ENCODE results near the gene HELZ. TPM values are rescaled to one million over a fixed set of nuclear protein-coding genes. Genes with fewer than 3 reads are reported as not detected.

The HELZ gene
- total RNA-seq, 1 donor from 2014 or later = 47.4 TPM

GRCh38 chr17:67071595-67071994, 173.4 kb downstream of the HELZ start:
- no peak for DNase-seq
- Mint-ChIP-seq H3K4me3 (ENCODE audit: unreplicated experiment) (no peak overlapping the region), H3K27ac (ENCODE audit: unreplicated experiment) (no peak overlapping the region), H3K27me3 (ENCODE audit: unreplicated experiment) (no peaks in the 10 kb centered on the region), H3K36me3 (ENCODE audit: unreplicated experiment) (no peaks in the 10 kb centered on the region), H3K9me3 (ENCODE audit: unreplicated experiment) (peaks cover 3% of the 10 kb centered on the region), H3K4me1 (ENCODE audit: low read depth, unreplicated experiment) (peaks cover 23% of the 10 kb centered on the region)
- TF ChIP-seq CTCF (IDR thresholded peaks at IDR 0.05; ENCODE audit: partially characterized antibody, unreplicated experiment) = no peak

GRCh38 chr17:67069603-67070136, 175.3 kb downstream of the HELZ start:
- H3K27ac Mint-ChIP-seq (ENCODE audit: unreplicated experiment) = no peak overlapping the region
- no peak overlapping the region for H3K4me3 Mint-ChIP-seq (ENCODE audit: unreplicated experiment)
- DNase-seq = no peak
- H3K27me3 Mint-ChIP-seq (ENCODE audit: unreplicated experiment) = no peaks in the 10 kb centered on the region
- H3K9me3 Mint-ChIP-seq (ENCODE audit: unreplicated experiment) = peaks cover 3% of the 10 kb centered on the region
- H3K4me1 Mint-ChIP-seq (ENCODE audit: low read depth, unreplicated experiment) = peaks cover 23% of the 10 kb centered on the region
- H3K36me3 Mint-ChIP-seq (ENCODE audit: unreplicated experiment) = no peaks in the 10 kb centered on the region
- TF ChIP-seq CTCF (IDR thresholded peaks at IDR 0.05; ENCODE audit: partially characterized antibody, unreplicated experiment) = no peak

GRCh38 chr17:67068999-67069398, 176.0 kb downstream of the HELZ start:
- Mint-ChIP-seq H3K9me3 (ENCODE audit: unreplicated experiment) (peaks cover 3% of the 10 kb centered on the region), H3K27me3 (ENCODE audit: unreplicated experiment) (no peaks in the 10 kb centered on the region), H3K27ac (ENCODE audit: unreplicated experiment) (peak overlapping the region; percentile 41), H3K4me1 (ENCODE audit: low read depth, unreplicated experiment) (peaks cover 23% of the 10 kb centered on the region), H3K36me3 (ENCODE audit: unreplicated experiment) (no peaks in the 10 kb centered on the region), H3K4me3 (ENCODE audit: unreplicated experiment) (peak overlapping the region; percentile 63)
- no peak for DNase-seq
- no peak for TF ChIP-seq CTCF (IDR thresholded peaks at IDR 0.05; ENCODE audit: partially characterized antibody, unreplicated experiment)

DNA sequence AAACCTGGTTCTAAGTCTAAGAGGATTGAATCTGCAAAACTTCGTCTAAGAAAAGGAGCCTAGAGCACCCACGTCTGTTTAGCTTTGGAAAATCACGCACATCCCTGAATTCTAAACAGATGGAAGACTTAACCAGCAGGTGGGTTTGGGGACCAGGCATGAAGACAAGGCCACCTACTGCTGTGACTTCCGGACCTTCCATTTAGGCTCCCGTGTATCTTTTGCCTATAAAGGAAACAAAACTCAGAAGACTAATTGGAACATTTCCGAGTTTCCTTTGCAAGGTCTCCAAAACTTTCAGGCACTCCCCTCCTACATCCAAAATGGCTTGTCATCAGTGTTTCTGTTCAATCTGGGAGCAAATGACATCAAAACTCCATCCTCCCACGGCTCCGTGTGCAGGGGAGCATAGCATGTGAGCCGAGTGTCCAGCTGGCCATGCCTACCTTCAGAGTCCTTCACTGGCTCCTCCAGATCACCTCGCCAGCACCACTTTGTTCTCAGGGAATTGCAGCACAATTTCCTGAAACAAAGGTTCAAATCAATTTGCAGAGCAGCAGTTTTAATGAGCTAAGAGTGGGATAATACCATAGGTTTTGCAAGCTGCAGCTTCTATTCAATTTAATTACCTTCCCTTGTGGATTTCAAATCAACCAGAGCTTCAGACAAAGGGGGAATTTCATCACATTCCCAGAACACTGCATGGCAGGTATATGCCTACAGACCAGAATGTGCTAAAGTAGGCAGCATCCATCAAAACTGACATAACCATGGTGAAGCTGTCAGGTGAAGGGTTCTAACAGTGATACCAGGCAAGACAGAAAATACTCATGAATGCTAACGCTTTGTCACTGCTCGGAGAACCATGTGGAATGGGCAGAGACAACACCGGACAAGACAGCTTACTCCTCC, 177.2 kb downstream of the HELZ start:
- H3K27me3 Mint-ChIP-seq (ENCODE audit: unreplicated experiment) = no peaks in the 10 kb centered on the region
- TF ChIP-seq CTCF (IDR thresholded peaks at IDR 0.05; ENCODE audit: partially characterized antibody, unreplicated experiment) = no peak
- peak overlapping the region; percentile 16 for H3K4me3 Mint-ChIP-seq (ENCODE audit: unreplicated experiment)
- peak overlapping the region; percentile 59 for H3K27ac Mint-ChIP-seq (ENCODE audit: unreplicated experiment)
- no peak for DNase-seq
- H3K36me3 Mint-ChIP-seq (ENCODE audit: unreplicated experiment) = peaks cover 6% of the 10 kb centered on the region
- H3K9me3 Mint-ChIP-seq (ENCODE audit: unreplicated experiment) = peaks cover 3% of the 10 kb centered on the region
- peaks cover 23% of the 10 kb centered on the region for H3K4me1 Mint-ChIP-seq (ENCODE audit: low read depth, unreplicated experiment)

- H3K36me3 Mint-ChIP-seq (ENCODE audit: unreplicated experiment) = peaks cover 10% of the 10 kb centered on the region
- H3K4me3 Mint-ChIP-seq (ENCODE audit: unreplicated experiment) = no peak overlapping the region
- DNase-seq = no peak
- peaks cover 3% of the 10 kb centered on the region for H3K9me3 Mint-ChIP-seq (ENCODE audit: unreplicated experiment)
- no peak for TF ChIP-seq CTCF (IDR thresholded peaks at IDR 0.05; ENCODE audit: partially characterized antibody, unreplicated experiment)
- H3K27me3 Mint-ChIP-seq (ENCODE audit: unreplicated experiment) = no peaks in the 10 kb centered on the region
- H3K4me1 Mint-ChIP-seq (ENCODE audit: low read depth, unreplicated experiment) = peaks cover 23% of the 10 kb centered on the region
- H3K27ac Mint-ChIP-seq (ENCODE audit: unreplicated experiment) = no peak overlapping the region
Observed at GRCh38 chr17:67066717-67067116, 178.3 kb downstream of the HELZ start.
